GM12878 (cell line): Measurements from ENCODE around the gene NOP14. TPM values are rescaled to one million over a fixed set of nuclear protein-coding genes. Genes with fewer than 3 reads are reported as not detected.

ENCODE experiments used
- ATAC-seq: fragments of 200-7000 bp; cut with Tn5 transposase; 3 replicates; pipeline ENCODE4 v1.9.1; 2020; ENCODE audit warnings: mild to moderate bottlenecking, moderate library complexity
- BruUV-seq: library from RNA; stranded (reverse); fragments of 400-500 nt; replicated peaks from 2 replicates; lab custom pipeline; 2021; lab: Mats Ljungman, UMichigan
- CTCF ChIA-PET: fragments of 300-600 bp; sonication (Branson Sonifier 250); formaldehyde crosslinking; extraction: SDS; loops from one replicate; lab custom pipeline; 2021; ENCODE audit warnings: inconsistent platforms; lab: Yijun Ruan, JAX
- POLR2A ChIA-PET: fragments of 350-600 bp; formaldehyde crosslinking; extraction: SDS; loops from one replicate; lab custom pipeline; 2021; ENCODE audit warnings: inconsistent platforms; lab: Charles Lee
- RAD21 ChIA-PET: fragments of 300-600 bp; sonication (Branson Sonifier 250); formaldehyde crosslinking; loops from one replicate; lab custom pipeline; 2023; ENCODE audit warnings: antibody characterized with exemption; ENCODE audit not compliant: unreplicated experiment; lab: Charles Lee
- SMC1A ChIA-PET: fragments of 300-600 bp; sonication (Branson Sonifier 250); formaldehyde crosslinking; loops from one replicate; lab custom pipeline; 2023; ENCODE audit not compliant: unreplicated experiment, uncharacterized antibody; lab: Charles Lee
- DNase-seq: peaks from one replicate; pipeline ENCODE4 v3.0.0-alpha.2; 2011; ENCODE audit warnings: low read depth, low spot score
- FAIRE-seq: peaks from 3 replicates; lab custom pipeline; 2011; peaks lifted over from hg19 to GRCh38; lab: Jason Lieb, UNC
- H2AFZ ChIP-seq: 2 replicates; pipeline ENCODE4 v1.6.0; 2011; ENCODE audit warnings: low read depth, low read length, control low read depth; ENCODE audit not compliant: control insufficient read depth
- H3K27ac ChIP-seq: 2 replicates; pipeline ENCODE4 v1.5.1; 2011; ENCODE audit warnings: control low read depth; ENCODE audit not compliant: control insufficient read depth, insufficient read depth
- H3K27me3 ChIP-seq, 2 experiments: replicated peaks in 1 of 2; 2 replicates each; pipeline versions ENCODE4 v1.6.0 to v1.6.1; 2011; ENCODE audit warnings: low read length in 1 of 2; ENCODE audit not compliant: control insufficient read depth in 2 of 2, insufficient read depth in 2 of 2
- H3K36me3 ChIP-seq, 2 experiments: 2 replicates each; pipeline ENCODE4 v1.5.1; 2011; ENCODE audit warnings: low read length in 1 of 2; ENCODE audit not compliant: control insufficient read depth in 2 of 2, insufficient read depth in 2 of 2
- H3K4me1 ChIP-seq: 2 replicates; pipeline ENCODE4 v1.6.1; 2011; ENCODE audit warnings: mild to moderate bottlenecking, low read length, moderate library complexity, mixed read lengths; ENCODE audit not compliant: control insufficient read depth, insufficient read depth
- H3K4me2 ChIP-seq: 2 replicates; pipeline ENCODE4 v1.6.0; 2011; ENCODE audit warnings: control low read depth; ENCODE audit not compliant: control insufficient read depth, insufficient read depth
- H3K4me3 ChIP-seq: fragments of 200-600 bp; sonication (generic); 2 replicates; pipeline ENCODE4 v1.5.1; 2016
- H3K79me2 ChIP-seq: 2 replicates; pipeline ENCODE4 v1.6.0; 2011; ENCODE audit warnings: low read length; ENCODE audit not compliant: control insufficient read depth, insufficient read depth
- H3K9ac ChIP-seq: 2 replicates; pipeline ENCODE4 v1.8.0; 2011; ENCODE audit warnings: low read length, control low read depth, mixed read lengths; ENCODE audit not compliant: control insufficient read depth, insufficient read depth
- H3K9me3 ChIP-seq: replicated peaks from 3 replicates; pipeline ENCODE4 v1.5.1; 2011; ENCODE audit warnings: mild to moderate bottlenecking, low read length; ENCODE audit not compliant: control insufficient read depth, insufficient read depth
- H4K20me1 ChIP-seq: 2 replicates; pipeline ENCODE4 v1.6.0; 2011; ENCODE audit not compliant: control insufficient read depth, insufficient read depth
- FOXK2 ChIP-seq: fragments of 450-650 bp; IDR thresholded peaks from 2 replicates; pipeline ENCODE4 v1.6.1; 2017; ENCODE audit warnings: mild to moderate bottlenecking, moderate library complexity
- IRF4 ChIP-seq: IDR thresholded peaks from 2 replicates; pipeline ENCODE4 v1.6.1; 2011; ENCODE audit warnings: low read depth, low read length
- KAT2A ChIP-seq: conservative IDR thresholded peaks from 2 replicates; pipeline ENCODE4 v1.6.1; 2011; ENCODE audit warnings: low read depth, low read length; ENCODE audit not compliant: control insufficient read depth
- MTA3 ChIP-seq: IDR thresholded peaks from 2 replicates; pipeline ENCODE4 v1.6.1; 2012; ENCODE audit warnings: low read length, inconsistent platforms, borderline replicate concordance
- SIX5 ChIP-seq: IDR thresholded peaks from 2 replicates; pipeline ENCODE4 v1.6.1; 2011; ENCODE audit warnings: mild to moderate bottlenecking, low read depth, low read length, moderate library complexity; ENCODE audit not compliant: severe bottlenecking
- SUPT20H ChIP-seq: IDR thresholded peaks from 2 replicates; pipeline ENCODE4 v1.6.1; 2011; ENCODE audit warnings: low read depth, mild to moderate bottlenecking, low read length, moderate library complexity, borderline replicate concordance; ENCODE audit not compliant: control insufficient read depth
- WGBS: methylation state at CpG from one replicate; pipeline ENCODE4 v1.1.6; 2016; ENCODE audit warnings: low lambda C conversion rate; ENCODE audit not compliant: insufficient replicate concordance, insufficient coverage; ENCODE audit errors: missing lambda C conversion rate; 5-methylcytosine and 5-hydroxymethylcytosine counted together
- in situ Hi-C: fragments of 300-500 bp; cut with MboI; formaldehyde crosslinking; loops from 9 replicates; pipeline ENCODE4 v1.14.3; 2018; ENCODE audit warnings: mixed read lengths
- intact Hi-C: fragments of 100-400 bp; cut with micrococcal nuclease; formaldehyde crosslinking; loops from one replicate; pipeline ENCODE4 v1.14.2; 2022; ENCODE audit not compliant: unreplicated experiment
- polyA plus RNA-seq, 11 experiments: library from polyadenylated mRNA; depleted of rRNA in 4 of 11; unstranded in 6 of 11; stranded (reverse) in 5 of 11; fragments of >200 nt; fragmentation: Nextera tagmentation in 4 of 11; fragmentation: Illumina TruSeq in 1 of 11; extraction: Ambion mirVana in 4 of 11; extraction: Trizol in 1 of 11; gene quantifications; 1 replicate in 1 of 11; 2 replicates in 10 of 11; pipeline versions ENCODE4 v1.2.1 to v1.2.3, GENCODE V29; 2011 to 2016; ENCODE audit warnings: inconsistent platforms in 2 of 11, missing spikeins in 2 of 11, low read depth in 1 of 11
- total RNA-seq, 4 experiments: library from RNA; depleted of rRNA in 3 of 4; stranded (reverse); fragments of >200 nt in 3 of 4; fragmentation: Illumina TruSeq in 1 of 4; extraction: Trizol in 1 of 4; gene quantifications; 2 replicates each; pipeline versions ENCODE4 v1.2.1 to v1.2.3, GENCODE V29; 2013 to 2021
- TF ChIP-seq, protein P1 (sequence below): IDR thresholded peaks from 2 replicates; pipeline ENCODE4 v1.6.1; 2012; ENCODE audit warnings: low read length, inconsistent platforms

Gene NOP14
- total and polyA plus RNA-seq, 10 of the 15 experiments (the other 5 are each of a cell fraction or from before 2014, with no cell fraction given): 13.8 to 80.6 (median 49.7) TPM

DNA sequence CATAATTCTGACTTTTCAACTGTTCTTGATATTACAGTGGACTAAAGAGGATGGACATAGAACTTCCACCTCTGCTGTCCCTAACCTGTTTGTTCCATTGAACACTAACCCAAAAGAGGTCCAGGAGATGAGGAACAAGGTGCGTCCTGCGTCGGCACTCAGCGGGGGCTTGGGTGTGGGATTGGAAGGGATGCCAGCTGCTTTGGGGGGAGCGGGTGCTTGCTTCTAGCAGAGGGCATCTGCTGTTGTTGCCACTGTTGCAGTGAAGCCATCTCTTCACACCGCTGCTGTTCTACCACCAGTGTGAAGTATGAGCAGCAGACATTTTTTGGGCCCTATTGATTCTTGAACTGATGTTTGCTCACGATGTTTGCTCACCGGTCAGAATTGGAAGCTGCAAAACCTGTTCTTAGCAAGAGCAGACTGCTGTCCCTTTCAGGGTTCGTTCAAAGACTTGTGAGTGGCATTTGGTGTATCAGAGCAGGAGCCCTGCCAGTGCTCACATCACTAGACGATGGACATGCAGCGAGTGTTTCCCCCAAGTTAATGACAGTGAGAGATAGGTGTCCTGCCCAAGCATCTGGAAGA lies 55.4 kb downstream of the NOP14 start (continued):
- no peak for TF ChIP-seq MTA3

DNA sequence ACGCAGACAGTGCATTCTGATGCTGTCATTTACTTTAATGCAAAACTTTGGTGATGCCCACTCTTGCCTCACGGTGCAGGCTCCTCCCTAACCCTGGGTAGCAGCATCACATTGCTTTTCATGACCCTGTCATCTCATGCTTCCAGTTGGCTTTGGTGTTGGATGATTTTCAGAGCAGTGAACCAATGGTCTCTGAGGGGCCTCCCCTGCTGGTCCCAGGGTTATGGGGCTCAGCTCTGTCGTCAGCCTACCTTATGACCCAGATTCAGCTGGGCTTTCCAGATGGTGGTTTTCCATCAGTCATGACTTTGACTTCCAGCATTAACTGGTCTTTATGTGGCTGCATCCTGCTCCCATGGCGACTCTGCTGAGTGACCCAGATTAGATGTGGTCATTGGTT lies 56.0 kb downstream of the NOP14 start:
- Histone ChIP-seq H4K20me1 (no peaks in the 10 kb centered on the region), H3K27me3 (no peaks in the 10 kb centered on the region), H3K79me2 (no peaks in the 10 kb centered on the region), H2AFZ (no peak overlapping the region), H3K4me2 (no peak overlapping the region), H3K4me1 (no peaks in the 10 kb centered on the region), H3K9me3 (no peaks in the 10 kb centered on the region), H3K36me3 (peaks cover 27 to 42% of the 10 kb centered on the region in 2 experiments), H3K4me3 (no peak overlapping the region), H3K9ac (no peak overlapping the region), H3K27ac (no peak overlapping the region)
- SMC1A ChIA-PET: no interaction called here
- CTCF ChIA-PET: no interaction called here
- RAD21 ChIA-PET: no interaction called here
- TF ChIP-seq SUPT20H (no peak), KAT2A (no peak), FOXK2 (no peak), SIX5 (no peak), IRF4 (no peak)
- TF ChIP-seq, protein P1, sequence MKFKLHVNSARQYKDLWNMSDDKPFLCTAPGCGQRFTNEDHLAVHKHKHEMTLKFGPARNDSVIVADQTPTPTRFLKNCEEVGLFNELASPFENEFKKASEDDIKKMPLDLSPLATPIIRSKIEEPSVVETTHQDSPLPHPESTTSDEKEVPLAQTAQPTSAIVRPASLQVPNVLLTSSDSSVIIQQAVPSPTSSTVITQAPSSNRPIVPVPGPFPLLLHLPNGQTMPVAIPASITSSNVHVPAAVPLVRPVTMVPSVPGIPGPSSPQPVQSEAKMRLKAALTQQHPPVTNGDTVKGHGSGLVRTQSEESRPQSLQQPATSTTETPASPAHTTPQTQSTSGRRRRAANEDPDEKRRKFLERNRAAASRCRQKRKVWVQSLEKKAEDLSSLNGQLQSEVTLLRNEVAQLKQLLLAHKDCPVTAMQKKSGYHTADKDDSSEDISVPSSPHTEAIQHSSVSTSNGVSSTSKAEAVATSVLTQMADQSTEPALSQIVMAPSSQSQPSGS: no peak
- no TSS peak for BruUV-seq
- 90% methylated on average over 4 of the region's 4 CpGs for WGBS
- intact Hi-C loops: no loop called here
- ATAC-seq (no peak), DNase-seq (no peak), FAIRE-seq (no peak)
- POLR2A ChIA-PET: no interaction called here
- in situ Hi-C loops: no loop called here
